Neuronal stem cell (in vitro differentiated cells): Measurements from ENCODE around the gene ZNF653.
A peak's percentile ranks its signal among the peaks of the same experiment; 100 is the strongest.

Experiments
- DNase-seq: peaks from one replicate; pipeline ENCODE4 v3.0.0-alpha.2; 2013; ENCODE audit warnings: low spot score
- H2AFZ ChIP-seq: one replicate; pipeline ENCODE4 v1.6.1; 2013; ENCODE audit warnings: mild to moderate bottlenecking, low read length, inconsistent platforms
- H2AK5ac ChIP-seq: 2 replicates; pipeline ENCODE4 v1.6.1; 2013; ENCODE audit warnings: low read depth, mild to moderate bottlenecking, inconsistent platforms, low read length, moderate library complexity, mixed read lengths
- H2BK120ac ChIP-seq: 2 replicates; pipeline ENCODE4 v1.6.1; 2013; ENCODE audit warnings: low read depth, mild to moderate bottlenecking, inconsistent platforms, low read length, moderate library complexity, mixed read lengths
- H2BK12ac ChIP-seq: one replicate; pipeline ENCODE4 v1.6.1; 2013; ENCODE audit warnings: low read length, inconsistent platforms
- H2BK15ac ChIP-seq: 2 replicates; pipeline ENCODE4 v1.6.1; 2013; ENCODE audit warnings: mild to moderate bottlenecking, low read length, inconsistent platforms, mixed read lengths
- H2BK5ac ChIP-seq: one replicate; pipeline ENCODE4 v1.6.1; 2013; ENCODE audit warnings: inconsistent platforms, mild to moderate bottlenecking, low read length, moderate library complexity
- H3K14ac ChIP-seq: one replicate; pipeline ENCODE4 v1.6.1; 2013; ENCODE audit warnings: low read length, inconsistent platforms
- H3K18ac ChIP-seq: 2 replicates; pipeline ENCODE4 v1.6.1; 2013; ENCODE audit warnings: low read length, inconsistent platforms
- H3K23ac ChIP-seq: 2 replicates; pipeline ENCODE4 v1.6.1; 2013; ENCODE audit warnings: low read depth, mild to moderate bottlenecking, mixed read lengths, low read length, inconsistent platforms; ENCODE audit not compliant: poor library complexity
- H3K27ac ChIP-seq: replicated peaks from 3 replicates; pipeline ENCODE4 v1.5.1; 2013; ENCODE audit warnings: low read length, inconsistent platforms
- H3K27me3 ChIP-seq, 3 experiments: 2 replicates each; pipeline ENCODE4 v1.6.1; 2013; ENCODE audit warnings: low read length in 3 of 3, mild to moderate bottlenecking in 2 of 3, inconsistent platforms in 1 of 3, low read depth in 1 of 3, mixed read lengths in 1 of 3, moderate library complexity in 1 of 3; ENCODE audit not compliant: control insufficient read depth in 3 of 3, insufficient read depth in 3 of 3
- H3K36me3 ChIP-seq, 2 donors: replicated peaks in 1 of 2; 2 replicates each; pipeline ENCODE4 v1.6.1; 2013; ENCODE audit warnings: low read length in 2 of 2; ENCODE audit not compliant: control insufficient read depth in 2 of 2, insufficient read depth in 2 of 2
- H3K4ac ChIP-seq: 2 replicates; pipeline ENCODE4 v1.6.1; 2013; ENCODE audit warnings: inconsistent platforms, mild to moderate bottlenecking, low read length, moderate library complexity
- H3K4me1 ChIP-seq, 2 donors: 1 replicate in 1 of 2; 2 replicates in 1 of 2; pipeline ENCODE4 v1.6.1; 2013; ENCODE audit warnings: low read length in 2 of 2, low read depth in 1 of 2; ENCODE audit not compliant: control insufficient read depth in 2 of 2, insufficient read depth in 1 of 2
- H3K4me2 ChIP-seq: one replicate; pipeline ENCODE4 v1.6.1; 2013; ENCODE audit warnings: mild to moderate bottlenecking, low read length, inconsistent platforms; ENCODE audit not compliant: insufficient read depth, poor library complexity, severe bottlenecking
- H3K4me3 ChIP-seq, 2 donors: 2 replicates each; pipeline ENCODE4 v1.5.1; 2013; ENCODE audit warnings: low read length in 2 of 2, mild to moderate bottlenecking in 2 of 2, inconsistent platforms in 1 of 2, moderate library complexity in 1 of 2
- H3K79me1 ChIP-seq: one replicate; pipeline ENCODE4 v1.6.1; 2013; ENCODE audit warnings: low read depth, mild to moderate bottlenecking, inconsistent platforms, low read length, moderate library complexity
- H3K9ac ChIP-seq: one replicate; pipeline ENCODE4 v1.6.1; 2013; ENCODE audit warnings: mild to moderate bottlenecking, low read depth, low read length, inconsistent platforms; ENCODE audit not compliant: poor library complexity
- H3K9me3 ChIP-seq, 2 donors: replicated peaks in 1 of 2; 2 replicates each; pipeline versions ENCODE3 to v1.6.1; 2013; ENCODE audit warnings: low read length in 2 of 2, mild to moderate bottlenecking in 2 of 2, inconsistent platforms in 1 of 2, low read depth in 1 of 2, mixed read lengths in 1 of 2, moderate library complexity in 1 of 2; ENCODE audit not compliant: control insufficient read depth in 2 of 2, insufficient read depth in 1 of 2
- H4K8ac ChIP-seq: one replicate; pipeline ENCODE4 v1.6.1; 2013; ENCODE audit warnings: low read depth, mild to moderate bottlenecking, inconsistent platforms, low read length, moderate library complexity
- H4K91ac ChIP-seq: one replicate; pipeline ENCODE4 v1.6.1; 2013; ENCODE audit warnings: low read length, low read depth, mild to moderate bottlenecking, inconsistent platforms; ENCODE audit not compliant: poor library complexity
- WGBS, 2 donors: extraction: QIAGEN DNeasy Blood & Tissue Kit; methylation state at CpG; one replicate each; pipeline ENCODE4 v1.1.7; 2013; ENCODE audit warnings: missing lambda C conversion rate in 2 of 2, mixed read lengths in 1 of 2; ENCODE audit not compliant: insufficient read length in 2 of 2, insufficient replicate concordance in 1 of 2; ENCODE audit errors: extremely low coverage in 2 of 2; 5-methylcytosine and 5-hydroxymethylcytosine counted together

Gene ZNF653

GRCh38 chr19:11452620-11453310 is 52.9 kb downstream of the ZNF653 start:
- peaks cover 1% of the 10 kb centered on the region for H3K79me1 ChIP-seq
- peak overlapping the region; percentile 99 for H2BK12ac ChIP-seq
- H3K4me3 ChIP-seq, result peak overlapping the region in 1 of 2 donors; percentile 14
- peak overlapping the region; percentile 81 for H2BK120ac ChIP-seq
- peaks cover 15 to 16% of the 10 kb centered on the region in 2 donors for H3K4me1 ChIP-seq
- H3K9ac ChIP-seq, result peak overlapping the region; percentile 77
- peak overlapping the region; percentile 97 for H3K18ac ChIP-seq
- no CpG with 5 or more reads among the region's 33 CpGs for WGBS, 2 donors
- no peak overlapping the region for H3K27ac ChIP-seq
- no peak overlapping the region for H2AFZ ChIP-seq
- DNase-seq, result no peak
- H3K9me3 ChIP-seq, result no peaks in the 10 kb centered on the region
- no peaks in the 10 kb centered on the region for H3K27me3 ChIP-seq
- peak overlapping the region; percentile 79 for H4K91ac ChIP-seq
- peak overlapping the region; percentile 29 for H4K8ac ChIP-seq
- peak overlapping the region; percentile 76 for H2BK5ac ChIP-seq
- H3K14ac ChIP-seq, result peak overlapping the region; percentile 95
- H3K4me2 ChIP-seq, result no peak overlapping the region
- peak overlapping the region; percentile 100 for H2AK5ac ChIP-seq
- H3K23ac ChIP-seq, result peak overlapping the region; percentile 91
- H3K4ac ChIP-seq, result peak overlapping the region; percentile 97
- peaks cover 11 to 77% of the 10 kb centered on the region in 2 donors for H3K36me3 ChIP-seq
- peak overlapping the region; percentile 99 for H2BK15ac ChIP-seq

- Histone ChIP-seq H3K23ac (no peak overlapping the region), H3K18ac (peak overlapping the region; percentile 44), H4K8ac (no peak overlapping the region), H4K91ac (no peak overlapping the region), H3K4me3 (no peak overlapping the region), H2BK5ac (no peak overlapping the region), H2AK5ac (peak overlapping the region; percentile 19), H3K9me3 (no peaks in the 10 kb centered on the region), H3K27me3 (no peaks in the 10 kb centered on the region), H3K9ac (peak overlapping the region; percentile 24), H2BK120ac (peak overlapping the region; percentile 54), H3K79me1 (peaks cover 1% of the 10 kb centered on the region), H2BK12ac (no peak overlapping the region), H3K27ac (peak overlapping the region; percentile 26), H3K4me2 (peak overlapping the region; percentile 31), H2AFZ (no peak overlapping the region), H3K4ac (no peak overlapping the region), H3K36me3 (peaks cover 16 to 77% of the 10 kb centered on the region in 2 donors), H2BK15ac (peak overlapping the region; percentile 38), H3K14ac (no peak overlapping the region), H3K4me1 (peaks cover 15 to 16% of the 10 kb centered on the region in 2 donors)
- no CpG with 5 or more reads among the region's 25 CpGs for WGBS, 2 donors
- no peak for DNase-seq
Measured at GRCh38 chr19:11451871-11452619, 53.6 kb downstream of the ZNF653 start.

- Histone ChIP-seq H3K36me3 (peaks cover 21 to 78% of the 10 kb centered on the region in 2 donors), H2BK12ac (no peak overlapping the region), H3K14ac (no peak overlapping the region), H3K23ac (no peak overlapping the region), H2BK120ac (peak overlapping the region; percentile 54), H2BK15ac (peak overlapping the region; percentile 38), H3K9ac (peak overlapping the region; percentile 24), H2BK5ac (no peak overlapping the region), H3K9me3 (no peaks in the 10 kb centered on the region), H2AFZ (no peak overlapping the region), H3K4ac (no peak overlapping the region), H3K79me1 (peaks cover 1% of the 10 kb centered on the region), H3K27ac (peak overlapping the region; percentile 50), H3K27me3 (no peaks in the 10 kb centered on the region), H2AK5ac (peak overlapping the region; percentile 19), H3K4me1 (peaks cover 15 to 16% of the 10 kb centered on the region in 2 donors), H3K4me3 (no peak overlapping the region), H3K4me2 (no peak overlapping the region), H4K8ac (no peak overlapping the region), H4K91ac (no peak overlapping the region), H3K18ac (peak overlapping the region; percentile 44)
- no peak for DNase-seq
- WGBS, 2 donors, result no CpG with 5 or more reads among the region's 13 CpGs
Measured at GRCh38 chr19:11451327-11451870, 54.2 kb downstream of the ZNF653 start.
